Cardiac muscle cell (in vitro differentiated cells and primary cell): ENCODE data around the gene LCN6. TPM values are rescaled to one million over a fixed set of nuclear protein-coding genes. Genes with fewer than 3 reads are reported as not detected.
"Not testable (repeated sequence)": the region's sequence is repeated elsewhere in the genome, so short reads cannot be mapped to it uniquely, and the experiment has no call there.

Source experiments
- DNase-seq, 2 donors: peaks; one replicate each; pipeline versions ENCODE4 v3.0.0 to v3.0.0-alpha.2; 2010 to 2017; ENCODE audit warnings: low read depth in 1 of 2, low spot score in 1 of 2
- H3K27ac ChIP-seq: fragments of 200-600 bp; sonication (generic); 2 replicates; pipeline ENCODE4 v1.5.1; 2016
- H3K27me3 ChIP-seq: fragments of 200-600 bp; sonication (generic); 2 replicates; pipeline ENCODE4 v1.6.0; 2016; ENCODE audit warnings: control low read depth
- H3K36me3 ChIP-seq: fragments of 200-600 bp; sonication (generic); 2 replicates; pipeline ENCODE4 v1.5.1; 2016; ENCODE audit warnings: control low read depth
- H3K4me1 ChIP-seq: fragments of 200-600 bp; sonication (generic); 2 replicates; pipeline ENCODE4 v1.8.1; 2017; ENCODE audit warnings: low read depth, mild to moderate bottlenecking, mixed run types
- H3K4me3 ChIP-seq: fragments of 200-600 bp; sonication (generic); 2 replicates; pipeline ENCODE4 v1.5.1; 2016; ENCODE audit warnings: mild to moderate bottlenecking
- H3K9me3 ChIP-seq: fragments of 200-600 bp; sonication (generic); 2 replicates; pipeline ENCODE4 v1.5.1; 2017; ENCODE audit warnings: low read depth, mild to moderate bottlenecking, control low read depth
- polyA plus RNA-seq: library from polyadenylated mRNA; unstranded; fragments of >200 nt; fragmentation: Nextera tagmentation; extraction: Ambion mirVana; gene quantifications from 2 replicates; pipeline ENCODE4 v1.2.1, GENCODE V29; 2016
- total RNA-seq: library from RNA; depleted of rRNA; stranded (reverse); fragments of >200 nt; gene quantifications from 2 replicates; pipeline ENCODE4 v1.2.3, GENCODE V29; 2016
- TF ChIP-seq, protein P1 (sequence below): IDR thresholded peaks from 2 replicates; pipeline ENCODE4 v1.5.1; 2012; ENCODE audit warnings: low read depth, mild to moderate bottlenecking, low read length

LCN6 gene
- total and polyA plus RNA-seq, 2 experiments from 2014 or later: not detected

- H3K4me1 ChIP-seq: no peaks in the 10 kb centered on the region
- no peak overlapping the region for H3K4me3 ChIP-seq
- no peak for DNase-seq
- no peak overlapping the region for H3K27ac ChIP-seq
- TF ChIP-seq, protein P1, sequence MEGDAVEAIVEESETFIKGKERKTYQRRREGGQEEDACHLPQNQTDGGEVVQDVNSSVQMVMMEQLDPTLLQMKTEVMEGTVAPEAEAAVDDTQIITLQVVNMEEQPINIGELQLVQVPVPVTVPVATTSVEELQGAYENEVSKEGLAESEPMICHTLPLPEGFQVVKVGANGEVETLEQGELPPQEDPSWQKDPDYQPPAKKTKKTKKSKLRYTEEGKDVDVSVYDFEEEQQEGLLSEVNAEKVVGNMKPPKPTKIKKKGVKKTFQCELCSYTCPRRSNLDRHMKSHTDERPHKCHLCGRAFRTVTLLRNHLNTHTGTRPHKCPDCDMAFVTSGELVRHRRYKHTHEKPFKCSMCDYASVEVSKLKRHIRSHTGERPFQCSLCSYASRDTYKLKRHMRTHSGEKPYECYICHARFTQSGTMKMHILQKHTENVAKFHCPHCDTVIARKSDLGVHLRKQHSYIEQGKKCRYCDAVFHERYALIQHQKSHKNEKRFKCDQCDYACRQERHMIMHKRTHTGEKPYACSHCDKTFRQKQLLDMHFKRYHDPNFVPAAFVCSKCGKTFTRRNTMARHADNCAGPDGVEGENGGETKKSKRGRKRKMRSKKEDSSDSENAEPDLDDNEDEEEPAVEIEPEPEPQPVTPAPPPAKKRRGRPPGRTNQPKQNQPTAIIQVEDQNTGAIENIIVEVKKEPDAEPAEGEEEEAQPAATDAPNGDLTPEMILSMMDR: no peak
- H3K36me3 ChIP-seq: no peaks in the 10 kb centered on the region
- no peaks in the 10 kb centered on the region for H3K9me3 ChIP-seq
- no peaks in the 10 kb centered on the region for H3K27me3 ChIP-seq
Measured at GRCh38 chr9:136756134-136756438, 7.8 kb upstream of the LCN6 start.

DNA sequence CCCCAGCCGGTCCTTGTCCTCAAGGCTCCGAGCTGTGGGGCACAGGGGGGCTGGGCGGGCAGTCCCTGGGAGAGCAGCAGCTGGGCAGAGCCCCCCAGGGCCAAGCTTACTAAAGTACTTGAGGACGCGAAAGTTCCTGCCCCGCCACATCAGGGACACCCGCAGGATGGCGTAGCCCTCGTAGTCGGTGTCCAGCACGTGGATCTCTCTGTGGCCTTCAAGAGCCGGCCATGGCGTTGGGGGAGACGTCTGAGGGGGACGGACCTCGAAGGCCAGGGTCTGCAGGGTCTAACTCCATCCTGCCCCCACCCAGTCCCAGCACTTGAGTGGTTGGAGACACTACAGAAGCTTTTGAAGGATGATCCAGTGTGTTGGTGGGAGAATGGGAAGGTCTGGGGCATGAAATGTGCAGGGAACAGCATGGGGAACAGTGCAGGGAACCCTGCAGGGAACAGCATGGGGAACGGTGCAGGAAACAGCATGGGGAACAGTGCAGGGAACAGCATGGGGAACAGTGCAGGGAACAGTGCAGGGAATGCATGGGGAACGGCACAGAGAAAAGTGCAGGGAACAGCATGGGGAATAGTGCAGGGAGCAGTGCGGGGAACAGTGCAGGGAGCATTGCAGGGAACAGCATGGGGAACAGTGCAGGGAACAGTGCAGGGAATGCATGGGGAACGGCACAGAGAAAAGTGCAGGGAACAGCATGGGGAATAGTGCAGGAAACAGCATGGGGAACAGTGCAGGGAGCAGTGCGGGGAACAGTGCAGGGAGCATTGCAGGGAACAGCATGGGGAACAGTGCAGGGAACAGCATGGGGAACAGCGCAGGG lies 7.2 kb upstream of the LCN6 start:
- H3K4me3 ChIP-seq, H3K9me3 ChIP-seq, H3K4me1 ChIP-seq, H3K36me3 ChIP-seq, H3K27me3 ChIP-seq, DNase-seq: not testable (repeated sequence)
- H3K27ac ChIP-seq: peak overlapping the region; percentile 23

- no peak for DNase-seq
- Histone ChIP-seq H3K9me3 (no peaks in the 10 kb centered on the region), H3K27me3 (no peaks in the 10 kb centered on the region), H3K4me1 (no peaks in the 10 kb centered on the region), H3K4me3 (no peak overlapping the region), H3K36me3 (no peaks in the 10 kb centered on the region), H3K27ac (peak overlapping the region; percentile 23)
- TF ChIP-seq, protein P1: no peak
Measured at GRCh38 chr9:136754626-136755301, 6.4 kb upstream of the LCN6 start.

DNA sequence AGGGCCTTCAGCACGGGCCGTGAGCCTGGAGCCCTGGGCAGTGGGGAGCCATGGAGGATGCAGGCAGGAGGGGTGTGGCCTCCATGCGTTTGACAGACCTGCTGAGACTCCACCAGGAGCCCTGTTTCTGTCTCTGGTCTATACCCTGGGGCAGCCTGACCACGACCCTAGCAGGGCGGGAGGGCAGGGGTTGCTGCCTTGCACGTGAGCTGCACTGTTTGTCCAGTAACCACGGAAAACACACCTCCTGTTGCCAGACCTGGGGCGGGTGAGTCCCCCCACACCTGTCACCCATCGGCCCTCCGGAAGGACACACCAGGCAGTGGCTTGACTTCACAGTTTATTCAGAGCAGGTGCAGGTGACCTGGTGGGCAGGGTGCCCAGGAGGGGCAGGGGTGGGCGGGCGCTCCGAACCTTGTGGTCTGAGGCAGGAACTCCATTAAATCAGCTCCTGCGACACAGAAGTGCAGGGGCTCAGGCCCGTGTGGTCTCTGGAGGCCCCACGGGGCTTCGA lies 5.8 kb upstream of the LCN6 start:
- Histone ChIP-seq H3K9me3 (no peaks in the 10 kb centered on the region), H3K4me3 (no peak overlapping the region), H3K4me1 (no peaks in the 10 kb centered on the region), H3K27me3 (no peaks in the 10 kb centered on the region), H3K27ac (no peak overlapping the region), H3K36me3 (no peaks in the 10 kb centered on the region)
- TF ChIP-seq, protein P1: no peak
- no peak for DNase-seq

GRCh38 chr9:136753371-136754058 lies 5.2 kb upstream of the LCN6 start:
- H3K4me1 ChIP-seq: no peaks in the 10 kb centered on the region
- H3K4me3 ChIP-seq: no peak overlapping the region
- H3K27me3 ChIP-seq: no peaks in the 10 kb centered on the region
- no peaks in the 10 kb centered on the region for H3K36me3 ChIP-seq
- no peaks in the 10 kb centered on the region for H3K9me3 ChIP-seq
- TF ChIP-seq, protein P1: no peak
- H3K27ac ChIP-seq: no peak overlapping the region
- no peak for DNase-seq
